HL-60 (cell line): ENCODE measurements around the gene DOK6.

Source experiments
- POLR2AphosphoS5 ChIP-seq: IDR thresholded peaks from 2 replicates; pipeline ENCODE4 v1.6.1; 2012; ENCODE audit warnings: low read depth
- REST ChIP-seq: IDR thresholded peaks from 2 replicates; pipeline ENCODE4 v1.6.1; 2012; ENCODE audit warnings: low read depth; ENCODE audit not compliant: insufficient replicate concordance
- TF ChIP-seq, protein P1 (sequence below): IDR thresholded peaks from one replicate; pipeline ENCODE4 v1.5.1; 2011; ENCODE audit warnings: low read length, control low read depth, inconsistent platforms; ENCODE audit not compliant: insufficient read depth

DNA sequence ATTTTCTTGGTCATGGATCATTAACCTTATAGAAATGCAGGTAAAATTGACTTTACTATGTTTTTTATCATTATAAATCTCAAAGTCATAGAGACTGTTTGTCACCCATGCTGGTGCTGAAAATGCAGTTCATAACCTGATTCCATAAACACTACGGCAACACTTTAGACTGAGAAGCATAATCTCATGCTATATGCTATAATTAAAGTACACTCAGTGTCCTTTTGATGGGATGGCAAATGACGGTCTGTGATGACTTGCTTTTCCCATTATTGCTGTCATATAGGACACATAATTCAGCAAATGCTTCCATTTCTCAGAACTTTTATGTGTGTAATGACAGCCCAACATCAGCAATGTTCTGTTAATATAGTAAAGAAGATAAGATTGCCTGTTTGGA is 384.1 kb downstream of the DOK6 start:
- TF ChIP-seq, protein P1, sequence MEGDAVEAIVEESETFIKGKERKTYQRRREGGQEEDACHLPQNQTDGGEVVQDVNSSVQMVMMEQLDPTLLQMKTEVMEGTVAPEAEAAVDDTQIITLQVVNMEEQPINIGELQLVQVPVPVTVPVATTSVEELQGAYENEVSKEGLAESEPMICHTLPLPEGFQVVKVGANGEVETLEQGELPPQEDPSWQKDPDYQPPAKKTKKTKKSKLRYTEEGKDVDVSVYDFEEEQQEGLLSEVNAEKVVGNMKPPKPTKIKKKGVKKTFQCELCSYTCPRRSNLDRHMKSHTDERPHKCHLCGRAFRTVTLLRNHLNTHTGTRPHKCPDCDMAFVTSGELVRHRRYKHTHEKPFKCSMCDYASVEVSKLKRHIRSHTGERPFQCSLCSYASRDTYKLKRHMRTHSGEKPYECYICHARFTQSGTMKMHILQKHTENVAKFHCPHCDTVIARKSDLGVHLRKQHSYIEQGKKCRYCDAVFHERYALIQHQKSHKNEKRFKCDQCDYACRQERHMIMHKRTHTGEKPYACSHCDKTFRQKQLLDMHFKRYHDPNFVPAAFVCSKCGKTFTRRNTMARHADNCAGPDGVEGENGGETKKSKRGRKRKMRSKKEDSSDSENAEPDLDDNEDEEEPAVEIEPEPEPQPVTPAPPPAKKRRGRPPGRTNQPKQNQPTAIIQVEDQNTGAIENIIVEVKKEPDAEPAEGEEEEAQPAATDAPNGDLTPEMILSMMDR: no peak
- TF ChIP-seq REST (no peak), POLR2AphosphoS5 (no peak)
